K562 (cell line): ENCODE results near the gene CNTN6. TPM values are rescaled to one million over a fixed set of nuclear protein-coding genes. Genes with fewer than 3 reads are reported as not detected.

Source experiments
- ATAC-seq: fragments of 200-7000 bp; cut with Tn5 transposase; 3 replicates; pipeline ENCODE4 v1.9.1; 2020; ENCODE audit warnings: moderate library complexity
- BruUV-seq: library from RNA; stranded (reverse); fragments of 400-500 nt; replicated peaks from 2 replicates; lab custom pipeline; 2021; lab: Mats Ljungman, UMichigan
- CTCF ChIA-PET: fragments of 300-600 bp; formaldehyde crosslinking; extraction: SDS; loops from one replicate; lab custom pipeline; 2021; ENCODE audit warnings: low intra/inter-chr PET ratio; lab: Yijun Ruan, JAX
- POLR2A ChIA-PET: fragments of 300-600, 350-650 bp; sonication (Branson Sonifier 250); formaldehyde crosslinking; extraction: SDS; loops from one replicate; lab custom pipeline; 2021; ENCODE audit warnings: antibody characterized with exemption, inconsistent platforms; lab: Yijun Ruan, JAX
- DNase-seq, 4 experiments: peaks; one replicate each; pipeline versions ENCODE4 v3.0.0 to v3.0.0-alpha.2; 2011 to 2018; ENCODE audit warnings: low spot score in 3 of 4, mixed read lengths in 3 of 4; ENCODE audit errors: extremely low read depth in 1 of 4
- FAIRE-seq: peaks from 2 replicates; lab custom pipeline; 2011; peaks lifted over from hg19 to GRCh38; lab: Jason Lieb, UNC
- H2AFZ ChIP-seq: 2 replicates; pipeline ENCODE4 v1.6.0; 2011; ENCODE audit warnings: low read depth, low read length, control low read depth, inconsistent platforms
- H3K27ac ChIP-seq: fragments of 200-600 bp; 3 replicates; pipeline ENCODE4 v1.8.0; 2011; ENCODE audit warnings: low read depth, mild to moderate bottlenecking, control low read depth, inconsistent platforms, low read length, moderate library complexity, mixed read lengths; ENCODE audit errors: extremely low read depth
- H3K27me3 ChIP-seq, 2 experiments: fragments of 300-600 bp in 1 of 2; 2 replicates in 1 of 2; 3 replicates in 1 of 2; pipeline versions ENCODE4 v1.6.0 to v1.8.0; 2011; ENCODE audit warnings: inconsistent platforms in 2 of 2, low read length in 2 of 2, mild to moderate bottlenecking in 1 of 2, mixed read lengths in 1 of 2, moderate library complexity in 1 of 2; ENCODE audit not compliant: control insufficient read depth in 2 of 2, insufficient read depth in 2 of 2
- H3K36me3 ChIP-seq: fragments of 300-600 bp; 3 replicates; pipeline ENCODE4 v1.8.0; 2011; ENCODE audit warnings: mild to moderate bottlenecking, low read length, inconsistent platforms; ENCODE audit not compliant: control insufficient read depth, insufficient read depth
- H3K4me1 ChIP-seq, 2 experiments: fragments of 200-600 bp in 1 of 2; replicated peaks in 1 of 2; 2 replicates in 1 of 2; 3 replicates in 1 of 2; pipeline versions ENCODE4 v1.5.1 to v1.8.0; 2011; ENCODE audit warnings: inconsistent platforms in 2 of 2, low read length in 2 of 2, mild to moderate bottlenecking in 1 of 2, mixed read lengths in 1 of 2, moderate library complexity in 1 of 2; ENCODE audit not compliant: control insufficient read depth in 2 of 2, insufficient read depth in 2 of 2
- H3K4me2 ChIP-seq: 2 replicates; pipeline ENCODE4 v1.6.1; 2011; ENCODE audit warnings: low read length, control low read depth, inconsistent platforms, mixed read lengths; ENCODE audit not compliant: insufficient read depth
- H3K4me3 ChIP-seq: fragments of 200-600 bp; sonication (generic), shearing (Covaris generic); 2 replicates; pipeline ENCODE4 v1.5.1; 2016; ENCODE audit warnings: control low read depth, inconsistent platforms
- H3K79me2 ChIP-seq: fragments of 200-600 bp; 3 replicates; pipeline ENCODE4 v1.8.0; 2011; ENCODE audit warnings: low read length, inconsistent platforms; ENCODE audit not compliant: control insufficient read depth, insufficient read depth
- H3K9ac ChIP-seq, 2 experiments: 2 replicates each; pipeline versions ENCODE4 v1.6.0 to v1.6.1; 2011; ENCODE audit warnings: low read depth in 2 of 2, low read length in 2 of 2, control low read depth in 1 of 2, inconsistent platforms in 1 of 2, mild to moderate bottlenecking in 1 of 2, mixed read lengths in 1 of 2; ENCODE audit not compliant: insufficient read depth in 1 of 2
- H3K9me1 ChIP-seq: one replicate; pipeline ENCODE4 v1.6.0; 2011; ENCODE audit warnings: inconsistent platforms, mild to moderate bottlenecking, low read length, moderate library complexity; ENCODE audit not compliant: control insufficient read depth, insufficient read depth
- H3K9me3 ChIP-seq: replicated peaks from 2 replicates; pipeline ENCODE4 v1.5.1; 2011; ENCODE audit warnings: low read depth, low read length, inconsistent platforms; ENCODE audit not compliant: control insufficient read depth, insufficient read depth
- H4K20me1 ChIP-seq: replicated peaks from 2 replicates; pipeline ENCODE4 v1.6.1; 2011; ENCODE audit warnings: low read length, inconsistent platforms, mixed read lengths; ENCODE audit not compliant: control insufficient read depth, insufficient read depth
- EHMT2 ChIP-seq: fragments of 450-650 bp; IDR thresholded peaks from 2 replicates; pipeline ENCODE4 v1.6.1; 2018; ENCODE audit warnings: antibody characterized with exemption
- ESRRA ChIP-seq: fragments of 450-650 bp; IDR thresholded peaks from 2 replicates; pipeline ENCODE4 v1.6.1; 2014; ENCODE audit warnings: low read depth, mild to moderate bottlenecking, moderate library complexity, borderline replicate concordance
- MAFG ChIP-seq: fragments of 450-650 bp; conservative IDR thresholded peaks from 2 replicates; pipeline ENCODE4 v1.6.1; 2016; ENCODE audit warnings: missing genetic modification characterization, missing compliant biosample characterization
- MCM5 ChIP-seq: fragments of 450-650 bp; IDR thresholded peaks from 2 replicates; pipeline ENCODE4 v1.6.1; 2016; ENCODE audit warnings: low read depth
- NFRKB ChIP-seq: fragments of 450-650 bp; IDR thresholded peaks from 2 replicates; pipeline ENCODE4 v1.6.1; 2016; ENCODE audit warnings: low read depth
- SMAD2 ChIP-seq: fragments of 150-350 bp; IDR thresholded peaks from 2 replicates; pipeline ENCODE4 v1.6.1; 2014; ENCODE audit warnings: low read depth, mild to moderate bottlenecking, low read length
- SRSF3 ChIP-seq: fragments of 200-400 bp; formaldehyde crosslinking; IDR thresholded peaks from 2 replicates; pipeline ENCODE4 v1.6.1; 2016; ENCODE audit warnings: mild to moderate bottlenecking, low read length, moderate library complexity; ENCODE audit not compliant: insufficient read depth
- ZFP36 ChIP-seq: fragments of 150-350 bp; IDR thresholded peaks from 2 replicates; pipeline ENCODE4 v1.6.1; 2018; ENCODE audit warnings: low read length, low read depth; ENCODE audit not compliant: partially characterized antibody
- ZNF133 ChIP-seq: fragments of 250-450 bp; sonication (Bioruptor Pico); IDR thresholded peaks from 2 replicates; pipeline ENCODE4 v1.4.0; 2020; ENCODE audit warnings: mild to moderate bottlenecking
- ZNF239 ChIP-seq: fragments of 250-450 bp; sonication (Bioruptor Pico); IDR thresholded peaks from 2 replicates; pipeline ENCODE4 v1.4.0; 2020; ENCODE audit warnings: mild to moderate bottlenecking
- ZNF408 ChIP-seq: fragments of 250-450 bp; sonication (Bioruptor Pico); IDR thresholded peaks from 2 replicates; pipeline ENCODE4 v1.4.0; 2020; ENCODE audit warnings: low read depth, mild to moderate bottlenecking, moderate library complexity
- ZNF77 ChIP-seq: fragments of 250-450 bp; sonication (Bioruptor Pico); IDR thresholded peaks from 2 replicates; pipeline ENCODE4 v1.5.0; 2020
- in situ Hi-C: fragments of 300-500 bp; cut with MboI; formaldehyde crosslinking; loops from 4 replicates; pipeline ENCODE4 v1.15.0; 2018; ENCODE audit warnings: inconsistent platforms, mixed read lengths
- intact Hi-C: fragments of 100-400 bp; cut with micrococcal nuclease; formaldehyde crosslinking; loops from 2 replicates; pipeline ENCODE4 v1.14.2; 2022
- polyA plus RNA-seq, 8 experiments: library from polyadenylated mRNA; depleted of rRNA in 4 of 8; stranded (reverse) in 5 of 8; unstranded in 3 of 8; fragments of >200 nt; fragmentation: Nextera tagmentation in 2 of 8; fragmentation: Illumina TruSeq in 1 of 8; extraction: Ambion mirVana in 2 of 8; extraction: Trizol in 1 of 8; gene quantifications; 2 replicates each; pipeline versions ENCODE4 v1.2.1 to v1.2.3, GENCODE V29; 2011 to 2014; ENCODE audit warnings: inconsistent platforms in 1 of 8, missing spikeins in 1 of 8
- total RNA-seq, 7 experiments: library from RNA; depleted of rRNA in 6 of 7; stranded (reverse); fragments of >200 nt in 6 of 7; fragmentation: Illumina TruSeq in 2 of 7; extraction: Trizol in 2 of 7; gene quantifications; 2 replicates each; pipeline versions ENCODE4 v1.2.1 to v1.2.3, GENCODE V29; 2011 to 2021; ENCODE audit warnings: low replicate concordance in 1 of 7
- TF ChIP-seq, protein P1 (sequence below): fragments of 250-450 bp; sonication (Bioruptor Pico); IDR thresholded peaks from 2 replicates; pipeline ENCODE4 v1.4.0; 2020
- TF ChIP-seq, protein P2 (sequence below): sonication (generic); formaldehyde crosslinking; IDR thresholded peaks from 2 replicates; pipeline ENCODE4 v1.8.0; 2022; ENCODE audit warnings: mild to moderate bottlenecking, low read depth, missing genetic modification reagents
- TF ChIP-seq, protein P3 (sequence below): fragments of 250-450 bp; sonication (Bioruptor Pico); IDR thresholded peaks from 2 replicates; pipeline ENCODE4 v1.5.0; 2021; ENCODE audit warnings: mild to moderate bottlenecking, moderate library complexity
- TF ChIP-seq, protein P4 (sequence below), 2 experiments: fragments of 450-650 bp in 1 of 2; IDR thresholded peaks; 2 replicates each; pipeline ENCODE4 v1.6.1; 2011 to 2017; ENCODE audit warnings: low read depth in 2 of 2, antibody characterized with exemption in 1 of 2, borderline replicate concordance in 1 of 2, low read length in 1 of 2, mild to moderate bottlenecking in 1 of 2, mixed read lengths in 1 of 2; ENCODE audit not compliant: control insufficient read depth in 1 of 2

CNTN6 gene
- total and polyA plus RNA-seq, 9 of the 15 experiments (the other 6 are each of a cell fraction or from before 2014, with no cell fraction given), result not detected

DNA sequence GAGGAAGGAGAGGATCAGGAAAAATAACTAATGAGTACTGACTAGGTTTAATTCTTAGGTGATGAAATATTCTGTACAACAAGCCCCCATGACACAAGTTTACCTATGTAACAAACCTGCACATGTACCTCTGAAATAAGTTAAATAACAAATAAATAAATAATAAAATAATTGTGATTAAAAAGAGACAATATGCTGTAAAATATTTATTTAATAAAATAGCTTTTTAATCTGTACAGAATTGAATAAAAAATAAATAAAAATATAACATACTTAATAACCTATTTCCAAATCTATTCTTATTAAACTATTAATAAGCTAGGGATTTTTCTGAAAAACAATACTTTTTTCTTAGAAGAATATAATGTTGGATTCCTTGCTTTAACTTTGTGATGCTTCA, 355.6 kb downstream of the CNTN6 start:
- ATAC-seq (no peak), FAIRE-seq (no peak), DNase-seq (no peak)
- H3K4me2 ChIP-seq, result no peak overlapping the region
- H3K4me1 ChIP-seq, result no peaks in the 10 kb centered on the region
- H4K20me1 ChIP-seq, result no peaks in the 10 kb centered on the region
- TF ChIP-seq ZNF133, result no peak
- no peak for TF ChIP-seq ZNF77
- TF ChIP-seq, protein P1, sequence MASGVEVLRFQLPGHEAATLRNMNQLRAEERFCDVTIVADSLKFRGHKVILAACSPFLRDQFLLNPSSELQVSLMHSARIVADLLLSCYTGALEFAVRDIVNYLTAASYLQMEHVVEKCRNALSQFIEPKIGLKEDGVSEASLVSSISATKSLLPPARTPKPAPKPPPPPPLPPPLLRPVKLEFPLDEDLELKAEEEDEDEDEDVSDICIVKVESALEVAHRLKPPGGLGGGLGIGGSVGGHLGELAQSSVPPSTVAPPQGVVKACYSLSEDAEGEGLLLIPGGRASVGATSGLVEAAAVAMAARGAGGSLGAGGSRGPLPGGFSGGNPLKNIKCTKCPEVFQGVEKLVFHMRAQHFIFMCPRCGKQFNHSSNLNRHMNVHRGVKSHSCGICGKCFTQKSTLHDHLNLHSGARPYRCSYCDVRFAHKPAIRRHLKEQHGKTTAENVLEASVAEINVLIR (CRISPR knock-in tag), result no peak
- TF ChIP-seq, protein P2, sequence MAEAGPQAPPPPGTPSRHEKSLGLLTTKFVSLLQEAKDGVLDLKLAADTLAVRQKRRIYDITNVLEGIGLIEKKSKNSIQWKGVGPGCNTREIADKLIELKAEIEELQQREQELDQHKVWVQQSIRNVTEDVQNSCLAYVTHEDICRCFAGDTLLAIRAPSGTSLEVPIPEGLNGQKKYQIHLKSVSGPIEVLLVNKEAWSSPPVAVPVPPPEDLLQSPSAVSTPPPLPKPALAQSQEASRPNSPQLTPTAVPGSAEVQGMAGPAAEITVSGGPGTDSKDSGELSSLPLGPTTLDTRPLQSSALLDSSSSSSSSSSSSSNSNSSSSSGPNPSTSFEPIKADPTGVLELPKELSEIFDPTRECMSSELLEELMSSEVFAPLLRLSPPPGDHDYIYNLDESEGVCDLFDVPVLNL (CRISPR knock-in tag), result no peak
- no peak for TF ChIP-seq SRSF3
- TF ChIP-seq ESRRA, result no peak
- no peak for TF ChIP-seq MCM5
- no peak for TF ChIP-seq MAFG (tag)
- TF ChIP-seq EHMT2, result no peak
- no peak for TF ChIP-seq NFRKB
- TF ChIP-seq, protein P3, sequence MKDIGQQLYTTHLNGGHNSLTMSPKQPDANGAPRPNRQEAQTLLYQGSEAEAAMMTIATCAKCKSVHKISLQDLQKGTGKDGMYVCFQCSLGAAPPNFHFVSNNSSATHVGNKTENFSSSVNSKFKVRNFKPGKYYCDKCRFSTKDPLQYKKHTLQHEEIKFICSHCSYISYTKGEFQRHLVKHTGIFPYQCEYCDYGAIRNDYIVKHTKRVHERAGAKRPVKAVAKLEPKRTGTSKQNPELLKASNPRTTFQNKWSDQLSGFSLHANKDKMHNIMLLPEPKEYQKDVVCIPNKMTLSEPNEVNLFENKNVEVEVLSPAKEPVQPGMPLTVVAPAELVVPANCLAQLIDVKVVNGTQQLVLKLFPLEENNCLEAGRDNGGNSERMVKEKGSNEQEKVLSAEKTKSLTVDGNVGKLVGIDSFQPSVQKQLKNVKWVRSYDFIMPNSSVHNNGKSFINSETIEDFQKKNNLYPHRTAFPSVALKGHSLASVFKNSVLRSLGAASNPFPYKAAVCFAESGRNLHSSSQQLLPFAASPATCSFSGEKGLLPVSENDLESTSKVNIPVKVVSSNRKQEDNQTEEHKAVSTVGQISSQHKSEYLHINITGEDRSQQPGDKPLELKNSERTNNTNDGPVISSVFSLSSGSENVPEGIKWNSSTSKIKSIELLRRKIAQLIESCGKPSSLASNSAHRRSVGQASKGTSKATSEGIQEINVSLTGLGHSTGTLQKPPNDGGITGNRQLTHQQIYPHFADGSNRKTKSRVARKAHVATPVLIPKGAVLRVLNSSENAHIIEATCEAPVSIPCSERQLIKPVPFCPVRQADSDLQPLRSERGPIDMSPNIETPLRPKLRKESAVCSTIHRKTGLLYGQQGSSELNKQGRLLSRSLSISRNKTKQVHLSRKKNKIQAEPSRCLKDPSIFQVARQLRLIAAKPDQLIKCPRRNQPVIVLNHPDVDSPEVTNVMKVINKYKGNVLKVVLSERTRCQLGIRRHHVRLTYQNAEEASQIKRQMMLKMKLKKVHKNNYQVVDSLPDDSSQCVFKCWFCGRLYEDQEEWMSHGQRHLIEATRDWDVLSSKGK, result no peak
- TF ChIP-seq ZNF408, result no peak
- TF ChIP-seq ZNF239 (CRISPR knock-in tag), result no peak
- TF ChIP-seq ZFP36, result no peak
- TF ChIP-seq SMAD2, result no peak
- TF ChIP-seq, protein P4, sequence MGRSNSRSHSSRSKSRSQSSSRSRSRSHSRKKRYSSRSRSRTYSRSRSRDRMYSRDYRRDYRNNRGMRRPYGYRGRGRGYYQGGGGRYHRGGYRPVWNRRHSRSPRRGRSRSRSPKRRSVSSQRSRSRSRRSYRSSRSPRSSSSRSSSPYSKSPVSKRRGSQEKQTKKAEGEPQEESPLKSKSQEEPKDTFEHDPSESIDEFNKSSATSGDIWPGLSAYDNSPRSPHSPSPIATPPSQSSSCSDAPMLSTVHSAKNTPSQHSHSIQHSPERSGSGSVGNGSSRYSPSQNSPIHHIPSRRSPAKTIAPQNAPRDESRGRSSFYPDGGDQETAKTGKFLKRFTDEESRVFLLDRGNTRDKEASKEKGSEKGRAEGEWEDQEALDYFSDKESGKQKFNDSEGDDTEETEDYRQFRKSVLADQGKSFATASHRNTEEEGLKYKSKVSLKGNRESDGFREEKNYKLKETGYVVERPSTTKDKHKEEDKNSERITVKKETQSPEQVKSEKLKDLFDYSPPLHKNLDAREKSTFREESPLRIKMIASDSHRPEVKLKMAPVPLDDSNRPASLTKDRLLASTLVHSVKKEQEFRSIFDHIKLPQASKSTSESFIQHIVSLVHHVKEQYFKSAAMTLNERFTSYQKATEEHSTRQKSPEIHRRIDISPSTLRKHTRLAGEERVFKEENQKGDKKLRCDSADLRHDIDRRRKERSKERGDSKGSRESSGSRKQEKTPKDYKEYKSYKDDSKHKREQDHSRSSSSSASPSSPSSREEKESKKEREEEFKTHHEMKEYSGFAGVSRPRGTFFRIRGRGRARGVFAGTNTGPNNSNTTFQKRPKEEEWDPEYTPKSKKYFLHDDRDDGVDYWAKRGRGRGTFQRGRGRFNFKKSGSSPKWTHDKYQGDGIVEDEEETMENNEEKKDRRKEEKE (IDR thresholded peaks at IDR 0.05; ENCODE audit: borderline replicate concordance in 1 of 2, control insufficient read depth in 1 of 2, low read depth in 2 of 2, low read length in 1 of 2), result no peak
- POLR2A ChIA-PET, result no interaction called here
- no peaks in the 10 kb centered on the region; the same call in 1 of the 2 replicates for H3K9me3 ChIP-seq
- H3K79me2 ChIP-seq, result no peaks in the 10 kb centered on the region
- no peak overlapping the region for H2AFZ ChIP-seq
- in situ Hi-C loops (no loop called here), intact Hi-C loops (no loop called here)
- BruUV-seq, result no TSS peak
- H3K9me1 ChIP-seq, result no peaks in the 10 kb centered on the region
- no peaks in the 10 kb centered on the region for H3K27me3 ChIP-seq
- no peaks in the 10 kb centered on the region for H3K36me3 ChIP-seq
- H3K4me3 ChIP-seq, result no peak overlapping the region
- CTCF ChIA-PET, result no interaction called here
- H3K9ac ChIP-seq, result no peak overlapping the region
- H3K27ac ChIP-seq, result no peak overlapping the region
